ENCODE data around the gene ENTPD1. TPM values are rescaled to one million over a fixed set of nuclear protein-coding genes. Genes with fewer than 3 reads are reported as not detected.
"Not testable (repeated sequence)": the region's sequence is repeated elsewhere in the genome, so short reads cannot be mapped to it uniquely, and the experiment has no call there.

ENTPD1 gene
- total and polyA plus RNA-seq, 12 donors: 4.5 to 35.2 (median 18.3) TPM

DNA sequence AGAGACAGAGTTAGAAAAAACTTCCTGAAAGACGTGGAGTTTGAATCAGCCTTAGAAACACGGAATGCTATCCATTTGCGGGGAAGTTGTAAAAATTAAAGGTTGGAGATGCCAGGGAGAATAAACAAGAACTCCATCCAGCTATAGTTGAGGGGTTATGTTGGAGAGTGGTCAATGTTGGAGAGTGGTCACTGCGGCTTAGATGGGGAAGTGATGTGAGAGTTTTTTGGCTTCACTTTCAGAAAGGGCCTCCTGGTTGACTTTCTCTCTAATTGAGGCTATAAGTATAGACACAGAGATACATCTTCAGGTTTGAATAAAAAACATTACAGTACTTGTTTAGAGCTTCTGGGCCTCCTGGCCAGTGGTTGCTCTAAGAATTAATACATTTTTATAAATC is 152.5 kb downstream of the ENTPD1 start:
- no peaks in the 10 kb centered on the region for H3K27me3 ChIP-seq
- intact Hi-C loops (cut with DNase I): no loop called here
- TF ChIP-seq, protein P1, sequence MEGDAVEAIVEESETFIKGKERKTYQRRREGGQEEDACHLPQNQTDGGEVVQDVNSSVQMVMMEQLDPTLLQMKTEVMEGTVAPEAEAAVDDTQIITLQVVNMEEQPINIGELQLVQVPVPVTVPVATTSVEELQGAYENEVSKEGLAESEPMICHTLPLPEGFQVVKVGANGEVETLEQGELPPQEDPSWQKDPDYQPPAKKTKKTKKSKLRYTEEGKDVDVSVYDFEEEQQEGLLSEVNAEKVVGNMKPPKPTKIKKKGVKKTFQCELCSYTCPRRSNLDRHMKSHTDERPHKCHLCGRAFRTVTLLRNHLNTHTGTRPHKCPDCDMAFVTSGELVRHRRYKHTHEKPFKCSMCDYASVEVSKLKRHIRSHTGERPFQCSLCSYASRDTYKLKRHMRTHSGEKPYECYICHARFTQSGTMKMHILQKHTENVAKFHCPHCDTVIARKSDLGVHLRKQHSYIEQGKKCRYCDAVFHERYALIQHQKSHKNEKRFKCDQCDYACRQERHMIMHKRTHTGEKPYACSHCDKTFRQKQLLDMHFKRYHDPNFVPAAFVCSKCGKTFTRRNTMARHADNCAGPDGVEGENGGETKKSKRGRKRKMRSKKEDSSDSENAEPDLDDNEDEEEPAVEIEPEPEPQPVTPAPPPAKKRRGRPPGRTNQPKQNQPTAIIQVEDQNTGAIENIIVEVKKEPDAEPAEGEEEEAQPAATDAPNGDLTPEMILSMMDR (IDR thresholded peaks at IDR 0.05): no peak
- TF ChIP-seq POLR2A (IDR thresholded peaks at IDR 0.05): no peak
- peak overlapping the region in 1 of 4 donors; percentile 80 for H3K4me3 ChIP-seq
- H3K9me3 ChIP-seq (replicated peaks in 1 of 3): no peaks in the 10 kb centered on the region
- peak overlapping the region in 1 of 5 donors; percentile 93 for H3K27ac ChIP-seq
- no peaks in the 10 kb centered on the region for H3K36me3 ChIP-seq (replicated peaks in 1 of 2)
- WGBS, 4 donors: 40 to 56% (median 54%) methylated on average over 4 of the region's 4 CpGs
- H3K4me1 ChIP-seq (replicated peaks in 1 of 2): peaks cover 20 to 24% of the 10 kb centered on the region in 2 donors
- no peak for DNase-seq

DNA sequence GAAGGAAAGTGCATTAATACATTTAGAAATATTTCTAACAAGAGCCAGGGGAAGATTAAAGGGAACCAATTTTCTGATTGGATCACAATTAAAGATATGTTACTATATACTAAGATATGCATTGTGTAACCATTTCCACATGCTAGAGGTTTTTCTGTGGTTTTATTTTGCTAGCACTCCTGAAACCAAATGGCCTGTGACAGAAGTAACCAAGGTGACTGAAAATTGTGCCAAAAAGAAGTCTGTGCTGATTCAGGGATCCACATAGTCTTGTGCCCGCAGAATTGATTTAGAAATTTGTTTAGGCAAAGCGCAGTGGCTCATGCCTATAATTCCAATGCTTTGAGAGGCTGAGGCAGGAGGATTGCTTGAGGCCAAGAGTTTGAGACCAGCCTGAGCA is 153.6 kb downstream of the ENTPD1 start:
- WGBS, 4 donors: 78 to 97% (median 91%) methylated on average over 1 to 2 of the region's 2 CpGs
- Histone ChIP-seq H3K4me3 (no peak overlapping the region), H3K27ac (no peak overlapping the region), H3K36me3 (replicated peaks in 1 of 2) (no peaks in the 10 kb centered on the region), H3K9me3 (replicated peaks in 1 of 3) (no peaks in the 10 kb centered on the region), H3K27me3 (no peaks in the 10 kb centered on the region), H3K4me1 (replicated peaks in 1 of 2) (peaks cover 8 to 14% of the 10 kb centered on the region in 2 donors)
- TF ChIP-seq, protein P1 (IDR thresholded peaks at IDR 0.05): no peak
- no peak for TF ChIP-seq POLR2A (IDR thresholded peaks at IDR 0.05)
- DNase-seq: no peak
- intact Hi-C loops (cut with DNase I): no loop called here

DNA sequence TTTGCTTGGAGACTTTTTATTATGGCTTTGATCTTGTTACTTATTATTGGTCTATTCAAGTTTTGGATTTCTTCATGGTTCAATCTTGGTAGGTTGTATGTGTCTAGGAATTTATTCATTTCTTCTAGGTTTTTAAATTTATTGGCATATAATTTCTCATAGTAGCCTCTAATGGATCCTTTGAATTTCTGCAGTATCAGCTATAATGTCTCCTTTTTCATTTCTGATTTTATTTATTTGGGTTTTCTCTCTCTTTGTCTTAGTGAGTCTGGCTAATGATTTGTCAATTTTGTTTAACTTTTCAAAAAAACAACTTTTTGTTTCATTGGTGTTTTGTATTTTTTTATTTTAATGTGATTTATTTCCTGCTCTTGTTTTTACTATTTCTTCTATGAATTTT is 160.1 kb downstream of the ENTPD1 start:
- H3K4me1 ChIP-seq (replicated peaks in 1 of 2); H3K27ac ChIP-seq; H3K27me3 ChIP-seq; DNase-seq; H3K4me3 ChIP-seq; H3K9me3 ChIP-seq (replicated peaks in 1 of 3); H3K36me3 ChIP-seq (replicated peaks in 1 of 2); intact Hi-C loops (cut with DNase I): not testable (repeated sequence)

Other genes with a start within 250 kb of the ENTPD1 start
- gene SORBS1, start 194.8 kb upstream of the ENTPD1 start, total RNA-seq: 10 to 100 TPM in 8 of 9 donors, 1 to 10 TPM in 1; 9.5 to 43.4 (median 19.2) TPM
- gene SORBS1, start 194.8 kb upstream of the ENTPD1 start, polyA plus RNA-seq: 10 to 100 TPM; 16.7 to 26.5 (median 18.9) TPM
- gene ALDH18A1, start 99.5 kb upstream of the ENTPD1 start, total RNA-seq: 10 to 100 TPM; 30.7 to 52.7 (median 41.4) TPM
- 10 to 100 TPM; 16.4 to 46.6 (median 18.6) TPM for gene ALDH18A1, start 99.5 kb upstream of the ENTPD1 start, polyA plus RNA-seq
- gene TCTN3, start 62.2 kb upstream of the ENTPD1 start, total RNA-seq: 10 to 100 TPM; 18.4 to 52.2 (median 43.7) TPM
- 10 to 100 TPM; 14.2 to 72.3 (median 18.0) TPM for gene TCTN3, start 62.2 kb upstream of the ENTPD1 start, polyA plus RNA-seq
- gene CC2D2B, start 151.8 kb downstream of the ENTPD1 start, total RNA-seq: 1 to 10 TPM in 4 of 9 donors, under 1 TPM in 4, not detected in 1; 0.66 to 3.4 (median 1.2) TPM
- 1 to 10 TPM in 1 of 3 donors, under 1 TPM in 2; 0.29 to 1.5 (median 0.81) TPM for gene CC2D2B, start 151.8 kb downstream of the ENTPD1 start, polyA plus RNA-seq

Data from adrenal gland (tissue), 12 donors.